Endothelial cell of umbilical vein (primary cell): ENCODE data around the gene NINL.

Experiments used
- JUN ChIP-seq: IDR thresholded peaks from 2 replicates; pipeline ENCODE4 v1.6.1; 2011; ENCODE audit warnings: borderline replicate concordance, low read depth; ENCODE audit not compliant: insufficient read length, insufficient read depth
- POLR2A ChIP-seq: IDR thresholded peaks from 2 replicates; pipeline ENCODE4 v1.6.1; 2012; ENCODE audit warnings: low read depth, mild to moderate bottlenecking, control low read depth, low read length
- TF ChIP-seq, protein P1 (sequence below), 2 donors: IDR thresholded peaks; 1 replicate in 1 of 2; 2 replicates in 1 of 2; pipeline ENCODE4 v1.5.1; 2011; ENCODE audit warnings: low read length in 2 of 2, mild to moderate bottlenecking in 2 of 2, moderate library complexity in 2 of 2, control low read depth in 1 of 2, inconsistent platforms in 1 of 2, low read depth in 1 of 2; ENCODE audit not compliant: insufficient read depth in 1 of 2; ENCODE audit errors: extremely low read depth in 1 of 2

DNA sequence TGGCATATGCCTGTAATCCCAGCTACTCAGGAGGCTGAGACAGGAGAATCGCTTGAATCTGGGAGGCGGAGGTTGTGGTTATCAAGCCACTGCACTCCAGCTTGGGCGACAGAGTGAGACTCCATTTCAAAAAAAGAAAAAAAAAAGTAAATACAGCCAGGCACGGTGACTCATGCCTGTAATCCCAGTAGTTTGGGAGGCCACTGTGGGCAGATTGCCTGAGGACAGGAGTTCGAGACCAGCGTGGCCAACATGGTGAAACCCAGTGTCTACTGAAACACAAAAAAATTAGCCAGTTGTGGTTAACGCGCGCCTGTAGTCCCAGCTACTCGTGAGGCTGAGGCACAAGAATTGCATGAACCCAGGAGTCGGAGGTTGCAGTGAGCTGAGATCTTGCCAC lies 1.5 kb upstream of the NINL start:
- TF ChIP-seq POLR2A, result no peak
- TF ChIP-seq, protein P1, sequence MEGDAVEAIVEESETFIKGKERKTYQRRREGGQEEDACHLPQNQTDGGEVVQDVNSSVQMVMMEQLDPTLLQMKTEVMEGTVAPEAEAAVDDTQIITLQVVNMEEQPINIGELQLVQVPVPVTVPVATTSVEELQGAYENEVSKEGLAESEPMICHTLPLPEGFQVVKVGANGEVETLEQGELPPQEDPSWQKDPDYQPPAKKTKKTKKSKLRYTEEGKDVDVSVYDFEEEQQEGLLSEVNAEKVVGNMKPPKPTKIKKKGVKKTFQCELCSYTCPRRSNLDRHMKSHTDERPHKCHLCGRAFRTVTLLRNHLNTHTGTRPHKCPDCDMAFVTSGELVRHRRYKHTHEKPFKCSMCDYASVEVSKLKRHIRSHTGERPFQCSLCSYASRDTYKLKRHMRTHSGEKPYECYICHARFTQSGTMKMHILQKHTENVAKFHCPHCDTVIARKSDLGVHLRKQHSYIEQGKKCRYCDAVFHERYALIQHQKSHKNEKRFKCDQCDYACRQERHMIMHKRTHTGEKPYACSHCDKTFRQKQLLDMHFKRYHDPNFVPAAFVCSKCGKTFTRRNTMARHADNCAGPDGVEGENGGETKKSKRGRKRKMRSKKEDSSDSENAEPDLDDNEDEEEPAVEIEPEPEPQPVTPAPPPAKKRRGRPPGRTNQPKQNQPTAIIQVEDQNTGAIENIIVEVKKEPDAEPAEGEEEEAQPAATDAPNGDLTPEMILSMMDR (IDR thresholded peaks at IDR 0.05; ENCODE audit: extremely low read depth in 1 of 2, insufficient read depth in 1 of 2, low read depth in 1 of 2, low read length in 2 of 2), result no peak
- no peak for TF ChIP-seq JUN
